ENCODE data around the gene NUP107.
"Not testable (repeated sequence)": the region's sequence is repeated elsewhere in the genome, so short reads cannot be mapped to it uniquely, and the experiment has no call there.

Gene NUP107

DNA sequence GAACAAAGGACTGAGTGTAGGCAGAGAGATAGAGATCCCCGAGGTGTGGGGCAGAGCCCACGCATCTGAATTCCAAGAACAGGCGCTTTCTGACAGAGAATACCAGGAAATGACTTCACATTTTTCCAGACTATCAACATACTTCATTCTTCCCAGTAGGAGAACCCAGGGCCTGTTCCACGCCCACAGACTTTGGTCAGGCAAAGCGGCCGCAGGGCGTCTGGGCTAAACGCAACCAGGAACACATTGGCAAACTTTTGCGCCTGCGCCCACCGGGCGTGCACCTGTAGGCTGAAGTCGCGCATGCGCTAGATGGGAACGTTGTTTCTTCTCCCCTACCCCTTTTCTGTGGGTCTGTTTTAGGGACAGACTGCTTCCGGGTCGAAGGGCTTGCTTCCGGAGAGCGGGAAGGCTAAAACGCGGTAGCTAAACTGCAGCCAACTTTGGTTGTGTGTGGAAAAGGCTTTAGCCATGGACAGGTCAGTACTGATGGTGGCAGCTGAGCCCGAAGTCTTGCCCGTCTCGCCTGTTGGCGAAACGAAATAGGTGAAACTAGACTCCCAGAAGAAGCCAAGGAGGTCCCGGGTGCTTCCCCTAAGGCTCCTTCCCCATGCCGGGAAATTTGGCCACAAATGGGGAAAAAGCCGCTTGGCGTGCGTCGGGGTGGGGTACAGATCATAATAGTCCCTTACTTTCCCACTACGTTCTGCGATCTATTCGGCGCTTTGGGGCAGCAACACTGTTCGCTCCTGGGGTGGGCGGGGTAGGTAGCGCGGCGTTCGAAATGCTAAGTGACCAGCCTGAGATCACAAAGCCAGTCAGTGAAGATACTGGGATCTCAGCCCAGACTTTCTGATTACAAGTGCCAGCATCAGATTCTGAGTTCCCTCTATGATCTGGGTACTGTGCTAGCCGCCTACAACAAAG lies at the start of gene NUP107:
NUP107 (plus strand) TSS at position 384 of the 927 bp plus-strand sequence; CDS start at position 472, 88 bp downstream.
- peak; percentile 96 to 97 (median 96) for DNase-seq (ENCODE audit: low read depth in 3 of 3)

DNA sequence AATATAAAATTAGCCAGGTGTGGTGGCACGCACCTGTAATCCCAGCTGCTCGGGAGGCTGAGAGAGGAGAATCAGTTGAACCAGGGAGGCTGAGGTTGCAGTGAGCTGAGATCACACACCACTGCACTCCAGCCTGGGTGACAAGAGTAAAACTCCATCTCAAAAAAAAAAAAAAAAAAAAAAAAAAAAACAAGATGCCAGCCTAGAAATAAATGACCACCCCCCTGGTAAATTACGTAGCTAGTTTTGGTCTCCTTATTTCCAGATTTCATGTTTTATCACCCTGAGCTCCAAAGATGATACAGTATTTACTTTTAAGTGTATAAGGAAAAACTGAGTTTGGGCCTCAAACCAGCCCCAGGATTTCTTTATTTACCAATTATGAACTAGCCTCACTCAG lies 49.3 kb upstream of the NUP107 start:
- not testable (repeated sequence) for DNase-seq (ENCODE audit: low read depth in 3 of 3)

DNA sequence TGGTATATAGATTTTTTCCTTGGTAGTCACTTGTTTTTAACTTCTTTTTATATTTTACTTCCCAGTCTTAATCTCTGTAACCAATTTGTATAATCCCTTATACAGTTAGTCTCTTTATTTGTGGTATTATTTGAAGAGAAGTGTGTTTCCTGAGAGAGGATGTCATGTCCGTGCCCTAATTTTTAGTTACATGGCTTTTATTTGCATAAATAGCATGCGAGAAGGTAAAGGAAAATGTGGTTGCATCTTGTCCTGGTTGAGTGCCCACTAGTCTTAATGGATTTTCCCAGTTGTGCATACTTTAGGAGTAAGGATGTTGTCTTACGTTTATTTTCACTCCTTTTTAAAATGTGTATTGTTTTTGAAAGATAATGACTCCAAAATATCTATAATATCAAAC lies 48.6 kb upstream of the NUP107 start:
- DNase-seq (ENCODE audit: low read depth in 3 of 3): no peak

DNA sequence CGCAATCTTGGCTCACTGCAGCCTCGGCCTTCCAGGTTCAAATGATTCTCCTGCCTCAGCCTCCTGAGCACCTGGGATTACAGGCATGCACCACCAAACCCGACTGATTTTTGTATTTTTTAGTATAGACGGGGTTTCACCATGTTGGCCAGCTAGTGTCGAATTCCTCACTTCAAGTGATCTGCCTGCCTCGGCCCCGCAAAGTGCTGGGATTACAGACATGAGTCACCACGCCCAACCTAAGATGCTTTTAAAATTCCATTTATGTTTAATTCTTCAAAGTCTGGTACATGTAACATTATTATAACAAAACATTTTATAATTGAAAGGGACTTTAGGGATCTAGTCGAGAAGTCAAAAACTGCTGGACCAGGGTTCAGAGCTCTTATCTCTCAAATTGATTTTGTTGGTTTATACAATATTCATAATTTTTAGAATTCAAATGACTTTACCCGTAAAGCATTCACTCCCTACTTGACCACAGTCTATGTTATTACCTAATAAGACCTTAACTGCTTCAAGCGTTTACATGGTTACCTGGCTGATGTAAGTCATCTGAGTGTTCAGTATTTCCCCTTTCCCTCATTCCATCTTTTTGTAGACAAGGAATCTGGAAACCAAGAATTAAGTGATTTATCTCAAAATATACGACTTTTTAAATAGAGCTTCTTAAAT lies 47.9 kb upstream of the NUP107 start:
- DNase-seq (ENCODE audit: low read depth in 3 of 3): no peak

DNA sequence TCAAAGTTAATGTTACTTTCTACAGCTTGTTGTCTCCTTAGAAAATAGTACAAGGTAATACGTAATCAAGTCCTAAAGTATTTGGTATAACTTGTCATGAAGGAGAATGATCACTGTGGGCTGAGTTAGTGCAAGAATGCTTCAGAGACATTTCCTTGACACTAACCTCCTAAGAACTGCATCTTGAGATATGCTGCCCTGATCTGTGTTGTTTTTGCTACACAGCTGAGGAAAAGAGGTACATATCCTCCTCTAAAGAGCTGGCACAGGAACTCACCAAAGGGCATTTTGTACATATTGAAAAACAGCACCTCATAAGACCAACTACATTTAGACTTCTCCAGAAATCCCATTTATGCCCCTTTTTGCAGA lies 47.4 kb upstream of the NUP107 start:
- DNase-seq (ENCODE audit: low read depth in 3 of 3): no peak

DNA sequence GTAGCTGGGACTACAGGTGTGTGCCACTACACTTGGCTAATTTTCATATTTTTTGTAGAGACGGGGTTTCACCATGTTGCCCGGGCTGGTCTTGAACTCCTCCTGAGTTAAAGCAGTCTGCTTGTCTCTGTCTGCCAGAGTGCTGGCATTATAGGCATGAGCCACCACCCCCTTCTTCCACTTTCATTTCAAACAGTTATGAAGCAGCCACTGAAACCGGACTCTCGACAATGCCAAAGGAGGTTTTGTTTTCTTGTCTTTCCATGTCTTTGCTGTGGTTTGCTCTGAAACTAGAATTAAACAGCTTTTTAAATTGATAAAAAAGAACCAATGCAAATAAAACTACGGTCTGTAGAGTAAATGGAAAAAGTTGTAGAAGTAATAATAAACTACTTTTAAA lies 45.6 kb upstream of the NUP107 start:
- peak; percentile 22 to 41 (median 40) for DNase-seq (ENCODE audit: low read depth in 3 of 3)

DNA sequence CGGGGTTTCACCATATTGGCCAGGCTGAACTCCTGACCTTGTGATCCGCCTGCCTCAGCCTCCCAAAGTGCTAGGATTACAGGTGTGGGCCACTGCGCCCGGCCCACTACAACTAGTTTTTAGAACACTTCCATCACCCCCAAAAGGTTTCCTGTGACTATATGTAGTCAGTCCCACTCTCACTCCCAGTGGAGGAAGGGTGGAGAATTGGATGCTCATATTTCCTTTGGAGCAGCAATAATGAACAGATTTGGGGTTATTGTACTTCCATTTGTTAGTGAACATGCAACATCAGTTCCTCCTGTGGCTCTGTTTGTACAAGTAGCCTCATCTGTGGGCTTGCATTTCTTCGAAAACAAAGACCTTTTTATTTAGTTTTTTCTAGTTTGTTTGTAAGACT lies 40.3 kb upstream of the NUP107 start:
- no peak for DNase-seq (ENCODE audit: low read depth in 3 of 3)

DNA sequence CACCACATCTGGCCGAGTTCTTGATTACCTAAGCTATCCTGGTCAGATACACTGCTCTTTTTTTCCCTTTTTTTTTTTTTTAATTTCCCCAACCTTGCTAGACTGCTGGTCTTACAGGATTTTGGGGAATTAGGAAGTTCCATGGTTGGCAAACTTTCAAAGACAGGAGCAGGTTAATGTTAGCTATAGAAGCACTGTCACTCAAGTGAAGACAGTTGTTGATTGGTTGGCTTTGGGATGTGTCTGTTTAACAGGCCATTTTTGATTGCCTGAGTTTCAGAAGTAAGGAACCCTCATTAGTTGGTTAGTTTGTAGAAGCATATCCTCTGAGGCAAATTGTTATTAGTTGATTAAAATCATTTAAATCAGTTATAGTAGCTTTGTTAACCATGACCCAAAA lies 39.3 kb upstream of the NUP107 start:
- no peak for DNase-seq (ENCODE audit: low read depth in 3 of 3)

DNA sequence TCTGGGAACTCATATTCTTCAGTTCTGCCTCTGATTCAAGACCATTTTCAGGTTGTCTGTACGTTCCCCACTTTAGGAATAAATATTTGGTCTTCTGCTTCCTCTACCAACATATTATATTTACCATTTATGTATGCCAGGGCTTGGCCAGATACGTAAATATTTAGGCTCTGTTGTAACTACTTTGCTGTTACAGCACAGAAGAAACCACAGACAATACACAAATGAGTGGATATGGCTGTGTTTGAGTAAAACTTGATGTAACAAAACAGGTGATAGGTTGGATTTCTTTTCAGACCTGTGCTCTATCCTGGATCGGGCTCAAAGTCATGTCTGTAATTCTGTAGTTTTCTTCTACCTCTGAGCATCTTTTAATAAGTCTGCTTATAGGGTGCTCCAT lies 38.6 kb upstream of the NUP107 start:
- no peak for DNase-seq (ENCODE audit: low read depth in 3 of 3)

DNA sequence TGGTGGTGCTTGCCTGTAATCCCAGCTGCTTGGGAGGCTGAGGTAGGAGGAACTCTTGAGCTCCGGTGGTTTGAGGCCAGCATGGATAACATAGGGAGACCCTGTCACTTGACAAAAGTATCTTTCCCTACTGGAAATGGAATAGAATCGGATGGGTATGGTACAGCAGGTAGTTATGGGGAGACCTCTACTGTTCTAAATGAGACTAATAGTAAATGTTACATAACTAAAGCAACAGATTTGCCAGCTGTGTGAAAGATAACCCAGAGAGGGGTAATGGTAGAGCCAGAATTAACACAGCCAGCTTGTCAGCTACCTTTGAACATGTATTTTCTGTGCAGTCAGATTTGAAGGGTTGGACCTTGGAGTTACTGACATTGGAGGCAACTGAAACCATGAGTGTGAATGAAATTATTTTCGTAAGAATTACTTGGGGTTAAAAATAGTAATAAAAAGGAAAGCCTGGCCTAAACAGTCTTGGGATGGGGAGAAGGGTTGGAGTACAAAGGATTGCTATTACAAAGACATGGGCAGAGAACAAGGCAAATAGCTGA lies 21.7 kb upstream of the NUP107 start:
- no peak for DNase-seq (ENCODE audit: low read depth in 3 of 3)

DNA sequence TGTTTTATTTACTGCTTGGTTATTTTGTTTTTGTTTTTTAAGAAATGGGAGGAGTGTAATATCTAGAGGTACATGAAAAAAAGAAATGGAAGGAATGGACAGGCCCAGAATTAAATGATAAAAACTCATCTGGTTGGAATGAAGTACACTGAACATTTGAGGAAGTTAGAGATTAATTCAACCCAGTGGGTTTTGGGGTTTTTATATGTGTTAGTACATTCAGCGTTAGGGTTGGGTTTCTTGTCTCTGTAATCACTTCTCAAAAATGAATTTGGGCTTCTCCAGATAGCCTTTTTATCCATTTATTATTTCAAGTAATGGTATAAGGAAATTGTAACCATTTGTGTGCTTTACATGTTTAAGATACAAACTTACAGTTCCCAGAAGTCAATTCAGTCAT lies 19.5 kb upstream of the NUP107 start:
- DNase-seq (ENCODE audit: low read depth in 3 of 3): no peak

DNA sequence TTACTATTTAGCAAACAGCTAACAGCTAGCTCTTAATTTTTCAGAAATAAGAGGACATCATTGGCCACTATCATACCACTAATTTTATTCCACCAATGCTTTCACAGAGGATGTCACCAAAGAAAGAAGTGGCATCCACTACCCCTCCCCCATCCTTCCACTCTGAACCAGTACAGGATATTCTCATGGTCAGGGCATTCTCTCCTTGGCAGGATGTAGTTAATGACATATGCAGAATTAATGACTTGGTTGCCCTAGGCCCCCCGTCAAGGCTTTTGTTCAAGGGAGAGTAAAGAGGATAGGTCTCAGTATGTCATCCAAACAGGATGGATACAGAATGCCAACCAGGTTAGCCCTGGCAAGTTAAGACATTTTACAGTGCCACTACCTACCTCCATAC lies 18.9 kb upstream of the NUP107 start:
- DNase-seq (ENCODE audit: low read depth in 3 of 3): no peak

DNA sequence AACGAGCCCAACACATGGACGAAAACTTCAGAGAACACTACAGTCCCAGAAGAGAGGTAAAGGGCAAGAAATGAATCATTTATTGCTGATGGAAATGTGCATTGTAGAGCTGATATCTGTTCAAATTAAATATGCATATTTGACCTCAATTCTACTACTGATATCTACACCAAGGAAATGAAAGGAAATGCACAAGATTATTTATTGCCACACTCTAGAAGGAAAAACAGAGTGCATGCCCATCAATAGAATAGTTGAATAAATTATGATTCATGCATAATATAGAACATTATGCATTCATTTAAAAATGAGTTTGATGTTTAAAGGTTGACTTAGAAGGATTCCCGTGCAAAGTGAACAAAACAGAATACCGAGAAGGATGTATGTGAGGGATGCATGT lies 15.6 kb upstream of the NUP107 start:
- no peak for DNase-seq (ENCODE audit: low read depth in 3 of 3)

DNA sequence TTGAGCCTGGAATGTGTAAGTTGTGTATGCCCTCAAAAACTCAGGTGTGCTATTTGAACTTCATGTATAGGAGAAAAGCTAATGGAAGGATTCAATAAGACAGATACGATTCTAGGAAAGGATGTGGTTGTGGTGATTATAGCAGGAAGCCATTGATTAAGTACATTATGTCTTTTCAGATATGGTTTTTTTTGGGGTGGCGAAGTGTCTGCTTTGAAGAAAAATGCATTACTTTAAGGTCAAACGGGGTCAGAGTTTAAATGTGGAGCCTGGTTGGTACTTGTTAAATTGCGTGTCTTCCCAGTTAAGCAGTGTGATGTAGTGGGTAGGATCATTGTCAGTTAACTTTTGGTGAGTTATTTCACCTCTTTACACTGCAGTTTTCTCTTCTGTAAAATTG lies 13.0 kb upstream of the NUP107 start:
- DNase-seq (ENCODE audit: low read depth in 3 of 3): no peak

DNA sequence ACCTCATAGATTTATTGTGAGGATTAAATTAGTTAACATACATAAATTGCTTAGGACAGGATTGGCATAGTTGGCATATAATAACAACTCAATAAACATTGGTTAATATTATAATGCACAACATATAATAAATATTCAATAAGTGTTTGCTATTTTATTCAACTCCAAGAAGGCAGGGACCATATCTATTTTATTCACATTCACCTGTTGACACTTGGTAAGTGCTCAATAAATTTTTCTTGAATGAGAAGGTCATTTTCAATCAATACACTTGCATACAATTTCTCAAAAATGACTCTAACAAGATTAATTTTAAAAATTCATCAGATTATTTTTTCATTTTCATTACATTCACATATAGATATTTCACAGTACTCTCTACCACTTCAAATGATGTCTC lies 12.4 kb upstream of the NUP107 start:
- no peak for DNase-seq (ENCODE audit: low read depth in 3 of 3)

DNA sequence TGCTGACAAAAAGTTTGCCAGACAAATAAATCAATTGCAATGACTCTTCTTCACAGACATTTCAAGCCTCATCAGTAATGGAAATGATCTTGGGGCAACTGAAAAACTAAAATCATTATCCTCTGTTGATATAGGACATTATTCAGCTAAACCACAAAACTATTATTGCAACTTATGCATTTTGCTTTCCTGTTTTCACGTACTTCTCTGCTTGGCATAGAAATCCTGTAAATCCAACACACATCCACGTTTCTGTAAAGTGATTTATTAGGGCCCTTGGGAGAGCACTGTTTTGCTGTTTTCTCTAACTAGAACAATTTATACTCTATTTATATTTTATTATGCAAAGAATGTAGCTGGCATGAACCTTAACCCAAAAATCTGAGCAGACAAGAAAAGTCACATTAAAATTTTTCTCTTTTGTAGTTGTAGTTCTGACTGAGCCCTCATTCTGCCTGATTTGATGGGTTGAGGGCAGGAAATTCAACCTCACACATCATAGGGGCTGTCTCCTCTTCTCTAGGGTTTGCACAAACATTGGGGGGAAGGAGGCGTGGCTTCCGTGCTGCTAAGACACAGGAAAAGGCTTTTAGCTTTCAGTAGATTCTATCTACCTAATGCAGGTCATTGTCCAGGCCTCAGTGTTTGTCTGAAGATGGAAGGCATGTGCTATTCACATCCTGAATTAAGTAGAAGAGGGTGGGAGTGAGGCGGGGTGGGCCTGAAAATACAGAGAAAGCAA lies 11.5 kb upstream of the NUP107 start:
- peak; percentile 7 to 35 (median 17) for DNase-seq (ENCODE audit: low read depth in 3 of 3)

DNA sequence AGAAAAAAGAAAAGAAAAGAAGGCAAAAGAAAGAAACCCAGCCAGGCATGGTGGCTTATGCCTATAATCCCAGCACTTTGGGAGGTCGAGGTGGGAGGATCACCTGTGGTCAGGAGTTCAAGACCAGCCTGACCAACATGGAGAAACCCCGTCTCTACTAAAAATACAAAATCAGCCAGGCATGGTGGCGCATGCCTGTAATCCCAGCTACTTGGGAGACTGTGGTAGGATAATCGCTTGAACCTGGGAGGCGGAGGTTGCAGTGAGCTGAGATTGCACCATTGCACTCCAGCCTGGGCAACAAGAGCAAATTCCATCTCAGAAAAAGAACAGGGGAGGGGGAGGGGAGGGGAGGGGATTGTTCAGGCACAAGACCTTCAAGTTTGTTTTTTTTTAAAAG lies 9.9 kb upstream of the NUP107 start:
- DNase-seq (ENCODE audit: low read depth in 3 of 3): not testable (repeated sequence)

DNA sequence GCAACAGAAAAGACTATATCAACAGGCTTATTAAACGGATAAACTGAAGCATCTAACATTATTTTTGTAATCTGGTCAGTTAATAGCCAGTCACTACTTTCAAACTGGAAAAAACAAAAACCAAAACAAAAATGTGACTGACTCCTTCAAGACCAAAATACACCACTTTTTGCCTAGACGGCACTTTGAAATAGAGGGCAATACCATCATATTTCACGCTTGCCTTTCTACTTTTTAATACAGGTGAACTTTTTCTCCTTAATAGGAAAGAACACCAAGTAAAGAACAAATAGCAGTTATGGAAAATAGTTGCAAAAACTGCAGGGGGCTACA lies 550 bp upstream of the NUP107 start:
- DNase-seq (ENCODE audit: low read depth in 3 of 3): no peak

DNA sequence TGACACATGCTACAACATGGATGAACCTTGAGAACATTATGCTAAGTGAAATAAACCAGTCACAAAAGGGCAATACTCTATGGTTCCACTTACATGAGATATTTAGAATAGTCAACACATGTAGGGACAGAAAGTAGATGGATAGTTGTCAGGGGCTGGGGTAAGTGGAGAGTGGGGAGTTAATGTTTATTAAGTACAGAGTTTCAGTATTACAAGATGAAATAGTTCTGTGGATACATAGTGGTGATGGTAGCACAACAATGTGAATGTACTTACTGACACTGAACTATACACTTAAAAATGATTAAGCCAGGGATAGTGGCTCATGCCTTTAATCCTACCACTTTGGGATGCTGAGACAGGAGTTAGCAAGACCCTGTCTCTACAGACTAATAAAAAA lies 8.7 kb downstream of the NUP107 start:
- DNase-seq (ENCODE audit: low read depth in 3 of 3): no peak

DNA sequence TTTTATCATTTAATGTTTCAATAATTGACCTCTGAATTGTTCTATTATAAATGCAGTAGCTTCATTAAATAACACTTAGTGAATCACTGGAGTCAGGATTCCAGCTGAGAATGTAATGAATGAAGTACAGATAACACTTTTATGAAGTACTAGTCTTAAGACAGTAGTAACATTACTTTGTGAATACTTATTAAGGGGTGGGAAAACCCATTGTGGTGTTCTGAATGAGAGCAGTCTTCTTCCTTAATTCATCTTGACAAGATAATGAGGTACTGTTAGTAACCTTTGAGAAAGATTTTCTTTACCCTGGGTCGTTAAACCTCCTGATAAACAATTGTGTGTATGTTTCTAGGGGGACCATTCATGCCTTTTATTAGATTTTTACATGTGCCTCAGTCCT lies 12.7 kb downstream of the NUP107 start:
- DNase-seq (ENCODE audit: low read depth in 3 of 3): no peak

DNA sequence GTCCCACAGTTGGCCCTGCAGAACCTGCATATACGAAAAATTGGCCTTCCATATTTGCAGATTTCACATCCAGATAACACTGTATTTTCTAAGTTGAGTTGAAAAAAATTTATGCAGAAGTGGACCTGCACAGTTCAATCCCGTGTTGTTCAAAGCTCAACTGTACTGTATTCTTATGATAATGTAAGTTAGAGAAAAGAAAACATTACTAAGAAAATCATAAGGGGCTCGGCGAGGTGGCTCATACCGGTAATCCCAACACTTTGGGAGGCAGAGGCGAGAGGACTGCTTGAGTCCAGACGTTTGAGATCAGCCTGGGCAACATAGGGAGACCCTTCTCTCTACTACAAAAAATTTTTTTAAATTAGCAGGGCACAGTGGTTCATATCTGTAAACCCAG lies 41.0 kb downstream of the NUP107 start:
- no peak for DNase-seq (ENCODE audit: low read depth in 3 of 3)

DNA sequence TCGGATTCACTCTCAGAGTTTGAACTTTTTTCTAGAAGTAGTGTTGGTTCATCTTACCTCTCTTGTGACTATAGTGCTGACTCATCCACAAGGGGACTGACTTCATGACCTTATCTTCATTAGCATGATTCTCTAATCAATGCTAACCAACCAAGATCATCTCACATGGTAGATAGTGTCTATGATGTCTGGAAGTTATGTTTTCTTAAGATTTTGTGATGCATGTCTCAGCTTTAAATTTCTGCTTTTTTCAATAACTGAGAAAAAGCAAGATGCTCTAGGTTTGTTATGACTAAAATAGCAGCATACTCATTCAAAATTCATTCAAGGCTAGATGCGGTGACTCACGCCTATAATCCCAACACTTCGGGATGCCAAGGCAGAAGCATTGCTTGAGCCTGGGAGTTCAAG lies 46.9 kb downstream of the NUP107 start:
- no peak for DNase-seq (ENCODE audit: low read depth in 3 of 3)

Measured in stimulated activated CD4-positive, alpha-beta T cell treated with anti-CD3 and anti-CD28 coated beads, TNF-alpha, amount 100 ng/mL, for 24 hours (primary cell).